GM23338 (cell line): ENCODE data around the gene HDAC8. TPM values are rescaled to one million over a fixed set of nuclear protein-coding genes. Genes with fewer than 3 reads are reported as not detected.

Experiments used
- ATAC-seq: fragments of 200-7000 bp; cut with Tn5 transposase; 3 replicates; pipeline ENCODE4 v1.9.1; 2020
- DNase-seq: peaks from one replicate; pipeline ENCODE4 v3.0.0-alpha.2; 2015; ENCODE audit warnings: low spot score
- H2AFZ ChIP-seq: fragments of 200-600 bp; sonication (generic); 2 replicates; pipeline ENCODE4 v1.8.0; 2016; ENCODE audit warnings: antibody characterized with exemption, mild to moderate bottlenecking, moderate library complexity
- H3F3A ChIP-seq: fragments of 200-600 bp; sonication (generic); replicated peaks from 2 replicates; pipeline ENCODE4 v1.8.0; 2017; ENCODE audit warnings: antibody characterized with exemption, mixed run types, low read depth
- H3K27ac ChIP-seq: fragments of 200-600 bp; sonication (generic); 2 replicates; pipeline ENCODE4 v1.6.1; 2016; ENCODE audit warnings: low read depth
- H3K27me3 ChIP-seq: fragments of 200-600 bp; sonication (generic); 2 replicates; pipeline ENCODE4 v1.8.0; 2016; ENCODE audit warnings: mild to moderate bottlenecking, mixed run types, moderate library complexity; ENCODE audit not compliant: insufficient read depth
- H3K36me3 ChIP-seq: fragments of 200-600 bp; sonication (generic); 2 replicates; pipeline ENCODE4 v1.8.0; 2016; ENCODE audit warnings: mild to moderate bottlenecking; ENCODE audit not compliant: insufficient read depth
- H3K4me1 ChIP-seq: fragments of 200-600 bp; sonication (generic); 2 replicates; pipeline ENCODE4 v1.8.0; 2016; ENCODE audit warnings: mild to moderate bottlenecking, moderate library complexity; ENCODE audit not compliant: insufficient read depth
- H3K4me2 ChIP-seq: fragments of 200-600 bp; sonication (generic); 2 replicates; pipeline ENCODE4 v1.7.1; 2017; ENCODE audit warnings: mixed run types
- H3K4me3 ChIP-seq: fragments of 200-600 bp; sonication (generic); 2 replicates; pipeline ENCODE4 v1.6.1; 2016; ENCODE audit warnings: mixed run types
- H3K79me2 ChIP-seq: fragments of 200-600 bp; sonication (generic); replicated peaks from 2 replicates; pipeline ENCODE4 v1.8.0; 2017; ENCODE audit warnings: mild to moderate bottlenecking; ENCODE audit not compliant: insufficient read depth
- H3K9me2 ChIP-seq: fragments of 200-600 bp; sonication (generic); 2 replicates; pipeline ENCODE4 v1.8.0; 2017; ENCODE audit not compliant: insufficient read depth
- H4K20me1 ChIP-seq: fragments of 200-600 bp; sonication (generic); replicated peaks from 2 replicates; pipeline ENCODE4 v1.8.0; 2017; ENCODE audit warnings: mild to moderate bottlenecking; ENCODE audit not compliant: insufficient read depth
- H3K27ac Mint-ChIP-seq: 2 replicates; pipeline ENCODE4 v1.8.0; 2020; ENCODE audit warnings: inconsistent platforms, mild to moderate bottlenecking, moderate library complexity, mixed read lengths
- H3K27me3 Mint-ChIP-seq: 3 replicates; pipeline ENCODE4 v1.8.0; 2022; ENCODE audit warnings: low read depth, mild to moderate bottlenecking, moderate library complexity, mixed read lengths, inconsistent platforms; ENCODE audit not compliant: insufficient read depth, poor library complexity
- H3K36me3 Mint-ChIP-seq: 3 replicates; pipeline ENCODE4 v1.8.0; 2021; ENCODE audit warnings: low read depth, mild to moderate bottlenecking, inconsistent platforms, moderate library complexity, mixed read lengths
- H3K4me1 Mint-ChIP-seq: 3 replicates; pipeline ENCODE4 v1.8.0; 2020; ENCODE audit warnings: mild to moderate bottlenecking, inconsistent platforms, mixed read lengths
- H3K4me3 Mint-ChIP-seq: 3 replicates; pipeline ENCODE4 v1.8.0; 2021; ENCODE audit warnings: moderate library complexity, mild to moderate bottlenecking, inconsistent platforms, mixed read lengths
- H3K9me3 Mint-ChIP-seq: 3 replicates; pipeline ENCODE4 v1.8.0; 2020; ENCODE audit warnings: moderate library complexity, mild to moderate bottlenecking, inconsistent platforms, mixed read lengths
- CREB1 ChIP-seq: fragments of 250-450 bp; sonication (Bioruptor Pico); IDR thresholded peaks from 2 replicates; pipeline ENCODE4 v1.5.0; 2020; ENCODE audit warnings: low read depth, mild to moderate bottlenecking, moderate library complexity
- EZH2phosphoT487 ChIP-seq: fragments of 200-600 bp; sonication (generic); IDR thresholded peaks from one replicate; pipeline ENCODE4 v1.8.1; 2018; ENCODE audit warnings: antibody characterized with exemption; ENCODE audit not compliant: unreplicated experiment
- JUNB ChIP-seq: IDR thresholded peaks from one replicate; pipeline ENCODE4 v1.6.1; 2016; ENCODE audit warnings: antibody characterized with exemption; ENCODE audit not compliant: unreplicated experiment
- POLR2AphosphoS5 ChIP-seq: IDR thresholded peaks from 2 replicates; pipeline ENCODE4 v1.6.1; 2016; ENCODE audit warnings: antibody characterized with exemption, low read depth
- STAT1 ChIP-seq: IDR thresholded peaks from one replicate; pipeline ENCODE4 v1.6.1; 2016; ENCODE audit warnings: antibody characterized with exemption; ENCODE audit not compliant: unreplicated experiment
- ZNF331 ChIP-seq: fragments of 250-450 bp; sonication (Bioruptor Pico); IDR thresholded peaks from 2 replicates; pipeline ENCODE4 v1.5.0; 2020; ENCODE audit warnings: low read depth, mild to moderate bottlenecking, moderate library complexity
- polyA plus RNA-seq: library from polyadenylated mRNA; unstranded; fragments of >200 nt; fragmentation: Nextera tagmentation; extraction: Ambion mirVana; gene quantifications from 2 replicates; pipeline ENCODE4 v1.2.1, GENCODE V29; 2016
- total RNA-seq: library from RNA; depleted of rRNA; stranded (reverse); fragments of >200 nt; shearing (Covaris generic); gene quantifications from 2 replicates; pipeline ENCODE4 v1.2.3, GENCODE V29; 2014
- TF ChIP-seq, protein P1 (sequence below), 2 experiments: fragments of 200-600 bp in 1 of 2; sonication (generic) in 1 of 2; conservative IDR thresholded peaks; 2 replicates each; pipeline versions ENCODE4 v1.5.1 to v1.6.1; 2016 to 2017; ENCODE audit warnings: antibody characterized with exemption in 2 of 2, low read depth in 2 of 2, mild to moderate bottlenecking in 2 of 2, moderate library complexity in 1 of 2
- TF ChIP-seq, protein P2 (sequence below): fragments of 250-450 bp; sonication (Bioruptor Pico); IDR thresholded peaks from 2 replicates; pipeline ENCODE4 v1.5.0; 2020; ENCODE audit warnings: mild to moderate bottlenecking, moderate library complexity
- TF ChIP-seq, protein P3 (sequence below): IDR thresholded peaks from 2 replicates; pipeline ENCODE4 v1.6.1; 2016; ENCODE audit warnings: antibody characterized with exemption

Gene HDAC8
- total and polyA plus RNA-seq, 2 experiments from 2014 or later = 21.6 to 28.7 TPM

GRCh38 chrX:72573158-72573511, 492 bp upstream of the HDAC8 start:
- no peaks in the 10 kb centered on the region for H3K9me3 Mint-ChIP-seq
- no peaks in the 10 kb centered on the region for H3K27me3 Mint-ChIP-seq
- no peaks in the 10 kb centered on the region for H3K4me1 ChIP-seq
- no peaks in the 10 kb centered on the region for H4K20me1 ChIP-seq
- H2AFZ ChIP-seq = peak overlapping the region; percentile 25; the same call in 1 of the 2 replicates
- H3K4me3 Mint-ChIP-seq = peak overlapping the region; percentile 98
- TF ChIP-seq EZH2phosphoT487 = no peak
- TF ChIP-seq, protein P1, sequence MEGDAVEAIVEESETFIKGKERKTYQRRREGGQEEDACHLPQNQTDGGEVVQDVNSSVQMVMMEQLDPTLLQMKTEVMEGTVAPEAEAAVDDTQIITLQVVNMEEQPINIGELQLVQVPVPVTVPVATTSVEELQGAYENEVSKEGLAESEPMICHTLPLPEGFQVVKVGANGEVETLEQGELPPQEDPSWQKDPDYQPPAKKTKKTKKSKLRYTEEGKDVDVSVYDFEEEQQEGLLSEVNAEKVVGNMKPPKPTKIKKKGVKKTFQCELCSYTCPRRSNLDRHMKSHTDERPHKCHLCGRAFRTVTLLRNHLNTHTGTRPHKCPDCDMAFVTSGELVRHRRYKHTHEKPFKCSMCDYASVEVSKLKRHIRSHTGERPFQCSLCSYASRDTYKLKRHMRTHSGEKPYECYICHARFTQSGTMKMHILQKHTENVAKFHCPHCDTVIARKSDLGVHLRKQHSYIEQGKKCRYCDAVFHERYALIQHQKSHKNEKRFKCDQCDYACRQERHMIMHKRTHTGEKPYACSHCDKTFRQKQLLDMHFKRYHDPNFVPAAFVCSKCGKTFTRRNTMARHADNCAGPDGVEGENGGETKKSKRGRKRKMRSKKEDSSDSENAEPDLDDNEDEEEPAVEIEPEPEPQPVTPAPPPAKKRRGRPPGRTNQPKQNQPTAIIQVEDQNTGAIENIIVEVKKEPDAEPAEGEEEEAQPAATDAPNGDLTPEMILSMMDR (conservative IDR thresholded peaks at IDR 0.05; ENCODE audit: low read depth in 2 of 2) = 0 out of 4 replicates have a peak, but pooled peaks of 1 of the 2 experiments have one; percentile 14
- H3K36me3 ChIP-seq = no peaks in the 10 kb centered on the region
- H3K36me3 Mint-ChIP-seq = peaks cover 8% of the 10 kb centered on the region; the same call in 2 of the 3 replicates
- H3K4me3 ChIP-seq = peak overlapping the region; percentile 80
- H3K27ac Mint-ChIP-seq = peak overlapping the region; percentile 98; the same call in 1 of the 2 replicates
- H3K27ac ChIP-seq = no peak overlapping the region
- ATAC-seq = peak; percentile 31
- H3K79me2 ChIP-seq = 0 out of 2 replicates have a peak, but pooled peaks cover 4% of the 10 kb centered on the region
- no peaks in the 10 kb centered on the region; the same call in 2 of the 3 replicates for H3K4me1 Mint-ChIP-seq
- no peaks in the 10 kb centered on the region for H3K9me2 ChIP-seq
- H3K27me3 ChIP-seq = no peaks in the 10 kb centered on the region
- peak overlapping the region; percentile 74 for H3K4me2 ChIP-seq
- H3F3A ChIP-seq = no peaks in the 10 kb centered on the region
- DNase-seq = no peak

- Mint-ChIP-seq H3K9me3 (no peaks in the 10 kb centered on the region), H3K27ac (no peak overlapping the region), H3K36me3 (peaks cover 25% of the 10 kb centered on the region; the same call in 2 of the 3 replicates), H3K27me3 (no peaks in the 10 kb centered on the region), H3K4me1 (no peaks in the 10 kb centered on the region; the same call in 2 of the 3 replicates), H3K4me3 (no peak overlapping the region)
- Histone ChIP-seq H3K27me3 (no peaks in the 10 kb centered on the region), H3K36me3 (no peaks in the 10 kb centered on the region), H3F3A (no peaks in the 10 kb centered on the region), H3K9me2 (no peaks in the 10 kb centered on the region), H3K27ac (no peak overlapping the region), H4K20me1 (no peaks in the 10 kb centered on the region), H2AFZ (no peak overlapping the region), H3K4me1 (no peaks in the 10 kb centered on the region), H3K4me2 (no peak overlapping the region), H3K79me2 (0 out of 2 replicates have a peak, but pooled peaks cover 4% of the 10 kb centered on the region), H3K4me3 (no peak overlapping the region)
- ATAC-seq (no peak), DNase-seq (no peak)
- TF ChIP-seq, protein P2, sequence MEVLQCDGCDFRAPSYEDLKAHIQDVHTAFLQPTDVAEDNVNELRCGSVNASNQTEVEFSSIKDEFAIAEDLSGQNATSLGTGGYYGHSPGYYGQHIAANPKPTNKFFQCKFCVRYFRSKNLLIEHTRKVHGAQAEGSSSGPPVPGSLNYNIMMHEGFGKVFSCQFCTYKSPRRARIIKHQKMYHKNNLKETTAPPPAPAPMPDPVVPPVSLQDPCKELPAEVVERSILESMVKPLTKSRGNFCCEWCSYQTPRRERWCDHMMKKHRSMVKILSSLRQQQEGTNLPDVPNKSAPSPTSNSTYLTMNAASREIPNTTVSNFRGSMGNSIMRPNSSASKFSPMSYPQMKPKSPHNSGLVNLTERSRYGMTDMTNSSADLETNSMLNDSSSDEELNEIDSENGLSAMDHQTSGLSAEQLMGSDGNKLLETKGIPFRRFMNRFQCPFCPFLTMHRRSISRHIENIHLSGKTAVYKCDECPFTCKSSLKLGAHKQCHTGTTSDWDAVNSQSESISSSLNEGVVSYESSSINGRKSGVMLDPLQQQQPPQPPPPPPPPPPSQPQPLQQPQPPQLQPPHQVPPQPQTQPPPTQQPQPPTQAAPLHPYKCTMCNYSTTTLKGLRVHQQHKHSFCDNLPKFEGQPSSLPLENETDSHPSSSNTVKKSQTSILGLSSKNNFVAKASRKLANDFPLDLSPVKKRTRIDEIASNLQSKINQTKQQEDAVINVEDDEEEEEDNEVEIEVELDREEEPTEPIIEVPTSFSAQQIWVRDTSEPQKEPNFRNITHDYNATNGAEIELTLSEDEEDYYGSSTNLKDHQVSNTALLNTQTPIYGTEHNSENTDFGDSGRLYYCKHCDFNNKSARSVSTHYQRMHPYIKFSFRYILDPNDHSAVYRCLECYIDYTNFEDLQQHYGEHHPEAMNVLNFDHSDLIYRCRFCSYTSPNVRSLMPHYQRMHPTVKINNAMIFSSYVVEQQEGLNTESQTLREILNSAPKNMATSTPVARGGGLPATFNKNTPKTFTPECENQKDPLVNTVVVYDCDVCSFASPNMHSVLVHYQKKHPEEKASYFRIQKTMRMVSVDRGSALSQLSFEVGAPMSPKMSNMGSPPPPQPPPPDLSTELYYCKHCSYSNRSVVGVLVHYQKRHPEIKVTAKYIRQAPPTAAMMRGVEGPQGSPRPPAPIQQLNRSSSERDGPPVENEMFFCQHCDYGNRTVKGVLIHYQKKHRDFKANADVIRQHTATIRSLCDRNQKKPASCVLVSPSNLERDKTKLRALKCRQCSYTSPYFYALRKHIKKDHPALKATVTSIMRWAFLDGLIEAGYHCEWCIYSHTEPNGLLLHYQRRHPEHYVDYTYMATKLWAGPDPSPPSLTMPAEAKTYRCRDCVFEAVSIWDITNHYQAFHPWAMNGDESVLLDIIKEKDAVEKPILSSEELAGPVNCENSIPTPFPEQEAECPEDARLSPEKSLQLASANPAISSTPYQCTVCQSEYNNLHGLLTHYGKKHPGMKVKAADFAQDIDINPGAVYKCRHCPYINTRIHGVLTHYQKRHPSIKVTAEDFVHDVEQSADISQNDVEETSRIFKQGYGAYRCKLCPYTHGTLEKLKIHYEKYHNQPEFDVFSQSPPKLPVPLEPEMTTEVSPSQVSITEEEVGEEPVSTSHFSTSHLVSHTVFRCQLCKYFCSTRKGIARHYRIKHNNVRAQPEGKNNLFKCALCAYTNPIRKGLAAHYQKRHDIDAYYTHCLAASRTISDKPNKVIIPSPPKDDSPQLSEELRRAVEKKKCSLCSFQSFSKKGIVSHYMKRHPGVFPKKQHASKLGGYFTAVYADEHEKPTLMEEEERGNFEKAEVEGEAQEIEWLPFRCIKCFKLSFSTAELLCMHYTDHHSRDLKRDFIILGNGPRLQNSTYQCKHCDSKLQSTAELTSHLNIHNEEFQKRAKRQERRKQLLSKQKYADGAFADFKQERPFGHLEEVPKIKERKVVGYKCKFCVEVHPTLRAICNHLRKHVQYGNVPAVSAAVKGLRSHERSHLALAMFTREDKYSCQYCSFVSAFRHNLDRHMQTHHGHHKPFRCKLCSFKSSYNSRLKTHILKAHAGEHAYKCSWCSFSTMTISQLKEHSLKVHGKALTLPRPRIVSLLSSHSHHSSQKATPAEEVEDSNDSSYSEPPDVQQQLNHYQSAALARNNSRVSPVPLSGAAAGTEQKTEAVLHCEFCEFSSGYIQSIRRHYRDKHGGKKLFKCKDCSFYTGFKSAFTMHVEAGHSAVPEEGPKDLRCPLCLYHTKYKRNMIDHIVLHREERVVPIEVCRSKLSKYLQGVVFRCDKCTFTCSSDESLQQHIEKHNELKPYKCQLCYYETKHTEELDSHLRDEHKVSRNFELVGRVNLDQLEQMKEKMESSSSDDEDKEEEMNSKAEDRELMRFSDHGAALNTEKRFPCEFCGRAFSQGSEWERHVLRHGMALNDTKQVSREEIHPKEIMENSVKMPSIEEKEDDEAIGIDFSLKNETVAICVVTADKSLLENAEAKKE (CRISPR knock-in tag) = no peak
- TF ChIP-seq POLR2AphosphoS5 (no peak), STAT1 (no peak), ZNF331 (CRISPR knock-in tag) (no peak), CREB1 (CRISPR knock-in tag) (no peak), JUNB (no peak), EZH2phosphoT487 (no peak)
- TF ChIP-seq, protein P3, sequence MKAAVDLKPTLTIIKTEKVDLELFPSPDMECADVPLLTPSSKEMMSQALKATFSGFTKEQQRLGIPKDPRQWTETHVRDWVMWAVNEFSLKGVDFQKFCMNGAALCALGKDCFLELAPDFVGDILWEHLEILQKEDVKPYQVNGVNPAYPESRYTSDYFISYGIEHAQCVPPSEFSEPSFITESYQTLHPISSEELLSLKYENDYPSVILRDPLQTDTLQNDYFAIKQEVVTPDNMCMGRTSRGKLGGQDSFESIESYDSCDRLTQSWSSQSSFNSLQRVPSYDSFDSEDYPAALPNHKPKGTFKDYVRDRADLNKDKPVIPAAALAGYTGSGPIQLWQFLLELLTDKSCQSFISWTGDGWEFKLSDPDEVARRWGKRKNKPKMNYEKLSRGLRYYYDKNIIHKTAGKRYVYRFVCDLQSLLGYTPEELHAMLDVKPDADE = no peak
Measured at GRCh38 chrX:72569786-72570185, 2.9 kb downstream of the HDAC8 start.
